HG03342 (cell line): ENCODE data around the gene PHACTR1.

Experiments used
- ATAC-seq: cut with Tn5 transposase; IDR thresholded peaks from one replicate; pipeline ENCODE4 v1.9.1; 2021; ENCODE audit warnings: mild to moderate bottlenecking, moderate library complexity; ENCODE audit not compliant: unreplicated experiment

Gene PHACTR1

GRCh38 chr6:13273202-13273930 lies 556.8 kb downstream of the PHACTR1 start:
- no peak for ATAC-seq

GRCh38 chr6:13273931-13274706 lies 557.6 kb downstream of the PHACTR1 start:
- peak; percentile 44 for ATAC-seq

- no peak for ATAC-seq
These were observed 558.3 kb downstream of the PHACTR1 start for GRCh38 chr6:13274707-13275434.

GRCh38 chr6:13275435-13275989 lies 558.9 kb downstream of the PHACTR1 start:
- ATAC-seq, result no peak

- no peak for ATAC-seq
These were observed 560.7 kb downstream of the PHACTR1 start for GRCh38 chr6:13277231-13277630.

- ATAC-seq, result no peak
These were observed 561.6 kb downstream of the PHACTR1 start for GRCh38 chr6:13278164-13278563.

- ATAC-seq, result no peak
These were observed 562.4 kb downstream of the PHACTR1 start for GRCh38 chr6:13278991-13279390.

GRCh38 chr6:13280254-13280653 lies 563.7 kb downstream of the PHACTR1 start:
- ATAC-seq, result no peak

- ATAC-seq, result no peak
These were observed 565.1 kb downstream of the PHACTR1 start for GRCh38 chr6:13281686-13282085.

- no peak for ATAC-seq
These were observed 566.0 kb downstream of the PHACTR1 start for GRCh38 chr6:13282393-13283069.

GRCh38 chr6:13283331-13283730 lies 566.8 kb downstream of the PHACTR1 start:
- no peak for ATAC-seq

GRCh38 chr6:13284646-13285045 lies 568.1 kb downstream of the PHACTR1 start:
- ATAC-seq, result no peak

- ATAC-seq, result no peak
These were observed 569.1 kb downstream of the PHACTR1 start for GRCh38 chr6:13285705-13286104.

GRCh38 chr6:13286181-13286580 lies 569.6 kb downstream of the PHACTR1 start:
- ATAC-seq, result peak; percentile 59

- ATAC-seq, result no peak
These were observed 570.5 kb downstream of the PHACTR1 start for GRCh38 chr6:13287104-13287503.

- ATAC-seq, result no peak
These were observed 571.9 kb downstream of the PHACTR1 start for GRCh38 chr6:13288481-13288880.

- no peak for ATAC-seq
These were observed 572.4 kb downstream of the PHACTR1 start for GRCh38 chr6:13288969-13289391.

GRCh38 chr6:13289789-13290318 lies 573.3 kb downstream of the PHACTR1 start:
- ATAC-seq, result no peak

- no peak for ATAC-seq
These were observed 573.8 kb downstream of the PHACTR1 start for GRCh38 chr6:13290335-13290734.

- no peak for ATAC-seq
These were observed 576.2 kb downstream of the PHACTR1 start for GRCh38 chr6:13292774-13293173.
